GM19025 (cell line): ENCODE results near the gene SPATA2.
"Not testable (repeated sequence)": the region's sequence is repeated elsewhere in the genome, so short reads cannot be mapped to it uniquely, and the experiment has no call there.

ENCODE experiments used
- ATAC-seq: cut with Tn5 transposase; IDR thresholded peaks from one replicate; pipeline ENCODE4 v1.9.1; 2021; ENCODE audit warnings: mild to moderate bottlenecking, low read depth, moderate library complexity; ENCODE audit not compliant: unreplicated experiment

SPATA2 gene

DNA sequence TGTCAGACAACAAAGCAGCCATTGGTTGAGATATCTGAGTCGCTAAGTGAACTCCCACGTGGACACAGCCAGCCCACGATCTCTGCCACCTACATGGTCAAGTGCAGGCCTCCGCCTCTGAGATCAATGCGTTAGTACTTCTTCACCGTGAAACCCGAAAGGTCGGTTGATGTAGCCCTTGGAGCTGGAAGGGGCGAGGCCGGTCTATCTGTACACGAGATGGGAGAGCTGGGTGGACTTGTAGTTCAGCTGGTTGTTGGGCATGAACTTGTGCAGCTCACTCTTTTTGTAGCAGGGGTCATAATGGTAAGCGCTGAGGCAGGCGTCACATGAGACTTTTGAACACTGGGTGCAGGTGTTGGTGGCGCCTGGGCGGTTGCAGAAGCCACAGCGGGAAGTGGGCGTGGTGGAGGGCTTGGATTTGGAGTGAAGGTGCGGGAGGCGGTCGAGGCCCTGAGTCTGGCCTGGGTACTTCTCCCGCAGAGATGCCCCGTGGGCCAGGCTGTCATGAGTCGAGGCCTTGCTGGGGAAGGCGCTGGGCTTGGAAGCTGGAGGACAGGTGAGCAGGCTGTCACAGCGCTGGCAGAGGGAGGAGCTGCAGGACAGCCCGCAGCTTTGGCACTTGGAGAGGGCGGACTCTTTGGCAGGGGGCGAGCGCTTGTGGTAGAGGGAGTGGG, 9.8 kb downstream of the SPATA2 start:
- no peak for ATAC-seq

DNA sequence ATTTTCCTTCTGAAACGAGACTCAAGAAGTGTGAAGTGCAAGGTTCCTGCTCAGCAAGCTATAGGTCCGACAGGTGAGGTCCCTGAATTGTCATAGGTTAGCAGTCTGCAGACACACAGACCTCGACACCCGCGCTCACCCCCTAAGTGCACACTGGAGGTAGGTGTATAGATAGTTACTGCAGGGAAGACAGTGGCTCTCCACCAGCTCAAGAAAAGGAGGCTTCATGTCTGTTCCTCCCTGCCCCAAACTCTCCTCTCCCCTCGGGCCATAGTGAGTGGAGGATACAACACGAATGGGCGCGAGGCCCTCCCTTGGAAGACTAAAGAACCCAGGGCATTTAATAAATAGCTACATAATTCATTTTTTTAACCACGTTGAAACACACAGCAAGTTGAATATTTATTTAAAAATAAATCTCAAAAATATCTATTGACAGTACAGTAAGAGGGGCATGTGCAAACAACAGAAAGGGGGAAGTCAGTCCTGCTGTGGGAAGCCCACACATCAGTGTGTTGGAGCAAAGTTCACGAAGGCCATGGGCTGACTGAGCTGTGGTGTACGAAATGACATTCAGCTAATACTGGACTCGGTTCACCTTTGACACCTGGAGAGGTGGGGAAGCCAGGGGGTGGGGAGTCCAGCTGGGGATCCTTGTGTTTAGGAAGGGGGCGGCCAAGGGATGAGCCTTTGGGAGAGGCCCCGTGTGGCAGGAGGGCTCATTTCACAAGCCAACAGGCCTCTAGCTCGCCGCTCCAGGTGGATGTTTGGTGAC, 10.7 kb downstream of the SPATA2 start:
- ATAC-seq, result no peak

DNA sequence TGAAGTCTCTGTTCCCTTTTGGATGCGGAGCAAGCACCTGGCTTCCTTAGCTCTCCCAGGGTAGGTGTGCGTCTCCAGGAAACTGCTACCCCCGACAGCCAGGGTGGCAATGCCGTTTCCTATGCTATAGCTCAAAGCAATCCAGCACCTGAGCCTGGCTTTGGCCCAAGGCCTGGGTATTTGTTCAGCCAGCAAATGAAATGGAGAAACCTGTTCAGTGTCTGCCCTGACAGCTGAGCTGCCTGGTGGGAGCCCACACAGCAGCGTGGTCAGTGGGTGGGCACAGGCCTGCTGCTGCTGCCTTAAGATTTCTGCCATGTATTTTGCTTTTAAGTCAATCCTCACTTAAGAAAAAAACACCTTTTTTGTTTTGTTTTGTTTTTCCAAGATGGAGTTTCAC, 13.7 kb downstream of the SPATA2 start:
- no peak for ATAC-seq

DNA sequence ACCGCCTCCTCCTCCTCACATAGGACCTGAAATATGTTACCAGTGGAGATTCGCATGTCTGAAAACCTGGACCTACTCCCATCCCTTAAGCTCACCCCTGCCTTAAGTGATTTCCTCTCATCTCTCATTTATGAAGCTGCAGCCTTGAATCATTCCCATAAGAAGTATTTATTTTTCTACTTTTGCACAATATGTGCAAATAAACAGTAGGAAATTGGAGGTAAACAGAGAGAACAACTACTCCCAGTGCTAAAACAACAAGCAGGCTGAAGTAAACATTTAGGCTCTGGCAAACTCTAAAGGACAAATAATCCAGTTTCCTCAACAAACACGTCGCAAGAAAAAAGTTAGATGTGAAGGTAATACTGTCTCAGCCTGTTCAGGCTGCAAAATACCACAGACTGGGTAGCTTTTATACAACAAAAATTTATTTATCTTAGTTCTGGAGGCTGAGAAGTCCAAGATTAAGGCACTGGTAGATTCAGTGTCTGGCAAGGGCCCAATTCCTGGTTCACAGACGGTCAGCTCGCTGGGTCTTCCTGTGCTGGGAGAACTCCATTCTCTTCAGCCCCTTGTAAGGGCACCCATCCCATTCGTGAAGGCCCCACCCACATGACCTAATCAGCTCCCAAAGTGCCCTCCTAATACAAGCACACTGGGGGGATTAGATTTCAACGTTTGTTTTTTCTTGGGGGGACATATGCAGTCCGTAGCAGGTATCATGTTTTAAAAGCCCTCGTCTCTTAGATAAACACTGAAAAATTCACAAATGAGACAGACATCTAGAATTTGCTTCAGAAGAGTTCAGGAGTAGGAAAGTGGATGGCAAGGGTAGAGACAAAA, 15.6 kb downstream of the SPATA2 start:
- ATAC-seq, result no peak

DNA sequence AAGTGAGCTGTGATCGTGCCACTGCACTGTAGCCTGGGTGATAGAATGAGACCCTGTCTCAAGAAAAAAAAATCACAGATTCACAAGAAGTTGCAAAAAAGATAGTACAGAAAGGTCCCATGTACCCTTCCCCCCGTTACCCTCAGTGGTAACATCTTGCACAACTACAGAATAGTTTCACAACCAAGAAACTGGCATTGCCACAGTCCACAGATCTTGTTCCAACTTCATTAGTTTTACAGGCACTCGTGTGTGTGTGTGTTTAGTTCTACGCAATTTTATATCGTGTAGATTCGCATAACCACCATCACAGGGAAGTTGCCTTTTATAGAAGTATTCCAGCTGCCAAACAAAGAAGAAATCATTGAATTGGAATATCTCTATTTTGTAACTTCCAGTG, 19.1 kb downstream of the SPATA2 start:
- ATAC-seq, result no peak

DNA sequence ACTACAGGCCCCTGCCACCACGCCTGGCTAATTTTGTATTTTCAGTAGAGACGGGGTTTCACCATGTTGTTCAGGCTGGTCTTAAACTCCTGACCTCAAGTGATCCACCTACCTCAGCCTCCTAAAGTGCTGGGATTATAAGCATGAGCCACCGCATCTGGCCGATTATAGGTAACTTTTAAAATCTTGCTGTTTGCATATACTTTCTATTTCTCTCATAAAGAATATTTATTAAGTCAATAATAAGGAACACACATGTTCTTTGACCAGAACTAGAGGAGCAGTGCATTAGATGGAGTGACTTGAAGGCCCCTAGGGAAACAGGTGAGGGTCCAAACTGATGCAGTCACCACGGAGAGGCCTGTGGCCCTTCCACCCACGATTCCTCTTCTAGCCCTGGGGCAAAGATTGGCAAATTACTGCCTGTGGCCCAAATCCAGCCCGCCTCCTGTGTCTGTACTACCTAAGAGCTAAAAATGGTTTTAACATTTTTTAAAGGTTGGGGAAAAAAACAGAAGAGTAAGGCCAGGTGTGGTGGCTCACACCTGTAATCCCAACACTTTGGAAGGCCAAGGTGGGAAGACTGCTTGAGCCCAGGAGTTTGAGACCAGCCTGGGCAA, 19.7 kb downstream of the SPATA2 start:
- not testable (repeated sequence) for ATAC-seq

DNA sequence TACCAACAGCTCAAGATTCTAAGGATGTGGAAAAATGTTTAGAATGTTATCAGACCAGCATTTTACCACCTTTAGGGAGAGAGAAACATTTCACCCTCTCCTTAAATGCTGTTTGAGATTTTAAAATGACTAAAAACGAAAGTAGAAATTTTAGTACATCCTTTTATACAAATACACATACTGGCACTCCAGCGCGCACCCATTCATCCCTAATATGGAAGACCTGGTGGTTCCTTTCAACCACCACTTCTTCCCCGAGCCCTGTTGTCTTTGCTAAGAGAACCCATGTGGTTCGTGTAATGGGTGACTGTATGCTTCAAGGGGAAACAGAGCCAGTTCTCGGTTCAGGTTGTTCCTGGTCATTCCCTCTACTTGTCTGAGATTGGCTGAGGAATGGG, 21.3 kb downstream of the SPATA2 start:
- ATAC-seq, result no peak

DNA sequence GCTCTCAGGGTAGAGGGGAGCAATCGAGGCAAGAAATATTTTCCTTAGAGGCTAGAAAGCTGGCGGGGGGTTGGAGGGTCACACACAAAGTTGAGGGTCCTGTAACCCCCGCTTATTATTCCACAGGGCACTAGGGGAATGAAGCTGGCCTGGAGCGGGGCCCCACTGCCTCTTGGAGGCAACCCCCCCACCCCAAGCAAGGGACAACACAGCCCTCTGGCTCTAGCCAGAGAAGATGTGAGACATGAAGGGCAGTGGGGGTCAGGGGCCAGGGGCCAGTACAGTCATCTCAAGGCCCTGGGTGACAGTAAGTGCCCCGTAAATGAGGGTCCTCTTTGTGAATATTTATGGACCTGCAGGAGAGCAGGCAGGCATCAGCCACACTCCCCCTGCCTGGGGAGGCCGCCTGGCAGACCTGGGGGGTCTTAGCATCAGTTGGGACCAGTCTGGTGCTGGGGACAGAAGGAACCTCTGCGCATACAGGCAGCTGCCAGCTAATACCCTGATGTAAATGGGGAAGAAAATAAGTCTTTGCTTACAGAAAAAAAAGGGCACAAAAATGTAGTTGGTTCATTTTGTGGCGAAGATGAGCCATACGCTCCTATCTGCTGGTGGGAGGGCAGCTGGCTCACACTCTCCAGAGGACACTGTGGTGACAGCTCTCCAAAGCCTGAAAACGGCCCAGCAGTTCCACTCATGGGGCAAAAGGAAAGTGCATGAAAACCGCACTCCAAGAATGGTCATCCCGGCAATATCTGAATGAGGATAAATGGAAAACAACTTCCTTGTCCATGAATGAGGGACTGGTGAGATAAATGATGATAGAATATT, 21.9 kb downstream of the SPATA2 start:
- ATAC-seq, result no peak

DNA sequence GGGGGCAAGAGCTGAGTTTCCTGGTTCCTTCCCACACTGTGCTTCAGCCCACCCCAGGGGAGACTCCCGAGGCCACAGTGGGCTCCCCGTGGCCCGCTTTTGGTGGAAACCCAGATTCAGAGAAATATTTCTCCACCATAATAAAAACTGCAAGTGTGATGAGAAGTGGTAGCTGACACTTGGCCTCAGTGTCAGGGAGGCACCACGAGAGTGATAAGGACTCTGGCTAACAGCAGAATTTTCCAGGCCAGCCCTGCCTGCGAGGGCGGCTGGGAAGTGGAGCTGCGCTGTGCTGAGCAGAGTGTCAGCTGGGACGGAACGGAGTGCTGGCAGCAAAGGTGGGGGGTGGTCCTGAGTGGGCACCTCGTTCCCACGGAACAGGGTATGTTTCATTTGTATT, 22.5 kb downstream of the SPATA2 start:
- no peak for ATAC-seq

DNA sequence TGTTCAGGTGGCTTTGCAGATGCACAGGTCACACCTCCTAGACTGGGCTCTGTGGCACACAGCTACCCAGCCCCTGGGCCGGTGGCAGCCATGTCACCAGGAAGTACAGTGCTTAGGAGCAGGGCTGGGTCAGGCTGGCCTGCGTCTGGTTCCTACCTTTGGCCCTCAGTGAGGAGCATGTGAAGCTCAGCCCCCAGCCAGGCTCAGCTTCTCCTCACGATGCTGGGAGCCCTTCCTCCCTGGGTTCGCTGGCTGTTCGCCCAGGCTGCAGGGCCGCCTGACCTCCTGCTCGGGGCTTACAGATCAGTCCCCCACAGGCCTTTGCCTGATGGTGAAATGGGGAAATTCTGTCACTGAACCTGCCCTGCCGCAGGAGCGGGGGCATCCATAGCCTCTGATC, 23.1 kb downstream of the SPATA2 start:
- ATAC-seq, result no peak

DNA sequence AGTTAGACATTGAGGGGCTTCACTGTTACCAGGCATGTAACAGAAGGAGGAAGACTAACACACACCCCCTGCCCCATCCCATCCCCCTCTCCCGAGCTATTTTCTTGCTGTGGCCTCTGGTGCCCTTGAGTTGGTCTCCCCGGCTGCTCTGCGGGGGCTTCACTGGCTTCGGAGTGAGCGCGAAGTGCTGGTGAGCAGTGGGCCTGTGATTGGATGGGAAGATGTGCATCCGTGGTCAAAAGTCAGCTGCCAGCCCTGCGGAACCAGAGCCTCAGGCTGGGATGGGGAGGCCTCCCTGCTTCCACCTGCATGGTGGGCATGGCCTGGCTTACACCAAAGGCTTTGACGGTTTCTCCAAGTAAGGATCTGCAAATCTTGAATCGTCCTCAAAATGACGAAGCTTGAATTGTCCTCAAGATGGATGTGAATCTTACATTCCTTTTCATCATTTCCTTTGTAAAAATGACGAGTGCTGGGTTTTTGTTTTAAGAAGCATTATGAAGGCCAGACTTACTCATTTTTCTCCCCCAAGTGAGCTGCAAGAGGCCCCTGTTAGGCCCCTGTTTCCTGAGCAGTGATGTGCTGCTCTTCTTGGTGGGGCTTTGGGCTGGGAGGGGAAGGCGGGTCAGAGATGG, 23.7 kb downstream of the SPATA2 start:
- no peak for ATAC-seq

DNA sequence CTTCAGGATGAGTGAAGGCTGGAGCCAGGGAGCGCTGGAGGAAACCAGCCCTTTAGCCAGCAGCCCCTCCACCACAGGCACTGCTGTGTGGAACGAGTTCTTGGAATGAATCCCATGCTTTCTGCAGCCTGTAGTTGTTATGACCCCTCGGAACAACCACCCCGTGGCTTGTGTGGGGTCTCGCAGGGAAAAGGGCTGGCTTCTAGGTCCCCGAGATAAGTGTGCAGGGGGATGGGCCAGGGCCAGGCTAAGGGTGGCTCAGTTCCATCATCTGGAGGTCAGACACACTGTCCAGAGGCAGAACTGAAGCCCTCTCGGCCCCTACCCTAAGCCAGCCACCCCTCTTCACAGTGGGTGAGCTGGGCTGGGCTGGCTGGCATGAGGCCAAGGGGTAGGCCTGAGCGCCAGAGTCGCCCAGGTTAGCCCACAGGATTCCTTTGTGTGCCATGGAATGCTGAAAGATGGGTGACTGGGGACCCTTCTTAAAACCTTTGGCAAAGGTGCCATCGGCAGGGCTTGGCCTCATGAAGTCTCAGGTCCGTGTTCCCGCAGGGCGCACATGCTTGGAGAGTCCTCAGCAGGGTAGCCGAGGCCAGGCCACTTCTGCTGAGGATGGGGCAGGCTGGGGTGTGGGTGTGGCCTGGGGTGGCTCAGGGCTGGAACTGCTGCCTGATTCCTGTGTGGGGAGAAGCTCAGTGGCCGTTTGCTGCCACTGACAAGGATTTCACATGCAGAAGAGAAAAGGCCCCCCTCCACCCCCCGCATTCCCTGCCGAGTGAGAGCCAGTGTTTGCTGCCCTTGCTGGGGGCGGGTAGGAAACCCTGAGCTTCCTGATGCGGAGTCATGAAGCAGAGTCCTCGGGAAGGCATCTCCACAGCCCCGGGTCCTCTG, 24.6 kb downstream of the SPATA2 start:
- no peak for ATAC-seq

DNA sequence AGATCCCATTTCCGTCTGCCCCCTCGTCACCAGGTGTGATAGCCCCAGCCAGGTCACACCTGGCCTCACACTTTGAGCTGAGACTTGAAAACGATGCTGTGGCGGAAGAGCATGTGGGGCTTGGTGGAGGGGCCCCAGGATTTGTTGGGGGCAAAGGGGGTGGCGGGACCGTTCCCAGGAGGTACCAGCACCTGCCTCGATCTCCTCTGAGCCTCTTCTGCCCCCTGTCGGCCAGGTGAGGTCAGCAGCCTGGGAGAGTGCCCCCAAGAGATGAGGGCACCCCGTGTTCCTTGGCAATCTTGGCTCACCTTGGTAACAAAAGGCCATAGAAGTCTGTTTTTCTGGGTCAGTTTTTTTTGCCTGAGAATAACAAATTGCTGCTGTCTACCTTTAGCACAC, 25.4 kb downstream of the SPATA2 start:
- no peak for ATAC-seq

DNA sequence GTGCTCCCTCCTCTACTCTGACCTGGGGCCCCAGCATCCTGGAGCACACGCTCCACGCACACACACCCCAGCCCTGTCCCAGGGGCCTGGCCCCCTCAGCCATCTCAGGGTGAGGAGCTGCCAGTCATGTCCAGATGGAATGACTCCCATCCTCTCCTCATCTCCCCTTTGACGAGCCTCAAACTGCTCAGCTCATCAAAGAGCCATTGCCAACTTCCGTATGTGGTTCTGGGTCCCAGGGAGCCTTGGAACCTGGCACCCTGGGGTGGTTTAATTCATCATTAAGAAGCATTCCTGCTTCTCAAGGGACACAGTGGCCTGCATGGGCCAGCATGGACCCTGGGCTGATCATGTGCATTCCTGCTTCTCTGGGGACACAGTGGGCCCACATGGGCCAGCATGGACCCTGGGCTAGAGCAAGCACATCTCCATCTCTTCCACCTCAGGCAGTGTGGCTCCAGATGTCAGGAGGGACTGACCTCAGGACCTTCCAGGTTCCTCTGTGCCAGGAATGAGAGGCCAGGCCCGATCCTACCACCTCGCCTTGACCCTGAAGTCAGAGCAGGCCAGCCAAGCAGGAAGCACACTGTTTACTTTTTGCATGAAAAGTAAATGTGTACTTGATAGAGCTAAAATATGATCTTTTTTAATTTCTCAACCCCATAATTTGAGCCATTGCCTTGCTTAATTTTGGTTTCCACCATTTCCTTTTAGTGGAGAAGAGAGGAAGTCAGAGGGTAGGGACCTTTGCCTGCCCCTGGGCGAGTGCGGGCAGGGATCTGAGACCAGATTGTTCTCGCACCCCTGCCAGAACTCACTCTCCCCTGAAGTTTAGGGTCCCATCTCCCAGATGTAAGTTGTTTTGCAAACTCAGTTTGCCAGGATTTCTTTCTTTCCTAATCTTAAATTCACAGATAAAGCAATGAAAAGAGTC, 26.1 kb downstream of the SPATA2 start:
- ATAC-seq, result no peak

DNA sequence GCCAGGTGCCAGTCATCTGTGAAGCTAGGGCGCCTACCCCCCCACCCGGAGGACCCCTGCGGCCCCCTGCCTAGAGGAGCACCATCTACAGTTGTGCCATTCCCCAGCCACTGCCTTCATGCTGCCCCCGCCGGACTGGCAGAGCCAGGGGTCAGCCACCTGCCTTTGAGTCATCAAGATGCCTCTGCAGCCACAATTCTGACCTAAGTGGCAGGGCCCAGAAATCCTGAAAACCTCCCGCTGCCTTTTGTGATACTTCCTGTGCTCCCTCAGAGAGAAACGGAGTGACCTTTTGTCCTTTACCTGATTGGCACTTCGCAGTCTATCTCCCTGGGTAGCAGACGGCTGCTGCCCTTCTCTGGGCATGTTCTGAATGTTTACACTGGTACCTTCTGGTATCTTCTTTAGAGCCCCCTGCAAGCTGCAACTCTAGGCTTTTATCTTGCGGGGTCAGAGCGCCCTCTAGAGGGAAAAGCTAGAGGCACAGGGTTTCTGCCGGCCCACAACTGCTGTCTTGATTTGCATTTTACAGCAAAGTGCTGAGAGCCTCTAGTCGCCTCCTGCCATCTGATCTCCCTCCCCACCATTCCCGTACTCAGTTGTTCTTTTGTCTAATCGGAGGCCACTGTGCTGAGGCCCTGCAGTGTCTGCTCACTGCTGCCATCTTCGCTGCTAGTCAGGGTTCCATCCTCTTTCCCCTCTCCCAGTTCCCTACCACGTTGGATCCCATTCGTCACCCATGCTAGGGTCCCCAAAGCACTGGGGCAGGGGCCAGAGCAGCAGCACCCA, 26.9 kb downstream of the SPATA2 start:
- ATAC-seq, result no peak

DNA sequence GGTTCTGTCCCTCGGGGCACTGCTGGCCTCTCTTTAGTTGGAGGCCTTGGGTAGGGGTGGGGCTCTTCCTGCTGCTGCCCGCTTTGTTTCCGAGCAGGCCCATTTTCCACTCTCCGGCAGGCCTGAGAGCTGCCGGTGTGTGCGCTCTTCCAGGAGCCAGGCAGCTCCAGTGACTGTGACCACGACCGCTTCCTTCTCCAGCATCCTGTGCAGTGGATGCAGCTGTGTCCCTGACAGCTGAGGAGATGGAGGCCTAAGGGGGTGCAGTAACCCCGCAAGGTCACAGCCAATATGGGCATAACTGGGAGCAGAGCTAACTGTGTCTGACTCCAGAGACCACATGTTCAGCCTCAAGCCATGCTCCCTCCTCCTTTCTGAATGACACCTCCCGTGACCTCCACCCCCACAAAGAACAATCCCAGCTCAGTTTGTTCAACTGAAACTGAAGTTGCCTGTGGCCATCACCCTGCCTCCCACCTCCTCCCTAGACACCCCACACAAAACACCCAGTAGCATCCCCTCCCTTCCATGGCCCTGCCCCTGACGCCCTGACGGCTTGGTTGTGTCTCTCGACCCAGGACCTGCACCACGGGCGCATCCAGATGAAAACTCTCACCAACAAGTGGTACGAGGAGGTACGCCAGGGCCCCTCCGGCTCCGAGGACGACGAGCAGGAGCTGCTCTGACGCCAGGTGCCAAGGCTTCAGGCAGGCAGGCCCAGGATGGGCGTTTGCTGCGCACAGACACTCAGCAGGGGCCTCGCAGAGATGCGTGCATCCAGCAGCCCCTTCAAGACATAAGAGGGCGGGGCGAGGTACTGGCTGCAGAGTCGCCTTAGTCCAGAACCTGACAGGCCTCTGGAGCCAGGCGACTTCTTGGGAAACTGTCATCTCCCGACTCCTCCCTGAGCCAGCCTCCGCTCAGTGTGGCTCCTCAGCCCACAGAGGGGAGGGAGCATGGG, 27.8 kb downstream of the SPATA2 start:
- ATAC-seq, result no peak
